NCI-H2196 (cell line): ENCODE data around the gene STIM1.
A peak's percentile ranks its signal among the peaks of the same experiment; 100 is the strongest.
"Not testable (repeated sequence)": the region's sequence is repeated elsewhere in the genome, so short reads cannot be mapped to it uniquely, and the experiment has no call there.

Source experiments
- DNase-seq: peaks from one replicate; lab custom pipeline; 2025; ENCODE audit not compliant: unreplicated experiment; lab: John Stamatoyannopoulos, UW

The STIM1 gene

DNA sequence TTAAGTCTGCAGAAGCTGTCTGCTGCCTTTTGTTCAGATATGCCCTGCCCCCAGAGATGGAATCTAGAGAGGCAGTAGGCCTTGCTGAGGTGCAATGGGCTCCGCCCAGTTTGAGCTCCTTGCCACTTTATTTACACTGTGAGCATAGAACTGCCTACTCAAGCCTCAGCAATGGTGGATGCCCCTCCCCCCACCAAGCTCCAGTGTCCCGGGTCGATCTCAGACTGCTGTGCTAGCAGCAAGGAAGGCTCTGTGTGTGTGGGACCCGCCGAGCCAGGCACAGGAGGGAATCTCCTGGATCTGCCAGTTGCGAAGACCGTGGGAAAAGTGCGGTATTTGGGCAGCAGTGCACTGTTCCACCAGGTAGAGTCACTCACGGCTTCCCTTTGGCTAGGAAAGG, 161.1 kb downstream of the STIM1 start:
- not testable (repeated sequence) for DNase-seq

DNA sequence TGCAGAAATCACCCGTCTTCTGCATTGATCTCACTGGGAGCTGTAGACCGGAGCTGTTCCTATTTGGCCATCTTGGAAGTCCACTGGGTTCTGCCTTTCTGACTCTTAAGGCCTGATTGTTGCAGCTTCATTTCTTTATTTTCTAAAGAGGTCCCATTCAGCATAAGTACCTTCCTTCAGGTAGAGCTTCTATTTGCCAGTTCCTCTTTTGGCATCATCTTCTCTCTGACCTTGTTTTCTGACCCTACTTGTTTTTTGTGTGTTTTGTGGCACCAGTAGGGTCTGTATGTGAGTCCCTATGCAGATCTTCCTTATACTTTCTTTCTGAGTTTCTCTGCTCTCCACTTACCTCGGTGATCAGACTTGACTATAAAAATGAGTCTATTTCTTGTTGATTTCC, 161.7 kb downstream of the STIM1 start:
- DNase-seq, result no peak

DNA sequence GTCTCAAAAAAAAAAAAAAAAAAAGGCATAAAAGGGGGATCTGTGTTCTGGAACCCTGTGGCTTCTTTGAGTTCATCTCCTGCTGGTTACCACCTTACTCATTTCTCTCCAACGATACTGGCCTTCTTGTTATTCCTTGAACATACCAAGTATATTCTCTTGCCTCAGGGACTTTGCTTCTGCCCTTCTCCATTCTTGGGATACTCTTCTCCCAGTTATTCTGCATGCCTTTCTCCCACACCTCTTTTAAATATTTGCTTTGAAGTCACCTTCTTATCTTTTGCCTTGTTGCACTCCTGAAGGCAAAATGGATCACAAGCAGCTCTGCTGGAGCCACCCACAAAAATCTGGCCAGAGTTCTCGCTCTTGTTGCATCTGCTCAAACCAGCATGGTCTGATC, 163.2 kb downstream of the STIM1 start:
- no peak for DNase-seq

DNA sequence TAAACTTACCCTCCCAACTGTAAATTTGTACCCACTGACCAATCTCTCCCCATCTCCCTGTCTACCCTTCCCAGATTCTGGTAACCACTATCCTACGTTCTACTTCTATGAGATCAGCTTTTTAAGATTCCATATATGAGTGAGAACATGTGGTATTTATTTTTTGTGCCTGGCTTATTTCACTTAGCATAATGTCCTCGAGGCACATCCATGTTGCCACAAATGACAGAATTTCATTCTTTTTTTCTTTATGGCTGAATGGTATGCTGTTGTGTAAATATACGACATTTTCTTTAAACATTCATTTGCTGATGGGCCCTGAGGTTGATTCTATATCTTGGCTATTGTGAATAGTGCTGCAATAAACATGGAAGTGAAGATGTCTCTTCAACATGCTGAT, 164.4 kb downstream of the STIM1 start:
- DNase-seq, result no peak

DNA sequence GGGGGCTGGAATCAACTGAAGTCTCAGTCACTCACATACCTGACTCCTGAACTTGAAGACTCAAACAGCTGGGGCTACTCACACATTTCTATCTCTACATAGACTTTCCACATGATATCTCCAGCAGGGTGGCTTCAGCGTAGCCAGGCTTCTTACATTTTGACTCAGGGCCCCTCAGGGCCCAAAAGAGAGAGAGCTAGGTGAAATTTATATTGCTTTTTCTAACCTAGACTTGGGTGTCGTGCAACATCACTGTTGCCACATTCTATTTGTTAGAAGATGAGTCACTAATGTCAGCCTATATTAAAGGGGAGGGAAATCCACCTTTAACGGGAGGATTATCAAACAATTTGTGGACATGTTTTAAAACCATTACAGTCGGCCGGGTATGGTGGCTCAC, 167.2 kb downstream of the STIM1 start:
- DNase-seq, result no peak

DNA sequence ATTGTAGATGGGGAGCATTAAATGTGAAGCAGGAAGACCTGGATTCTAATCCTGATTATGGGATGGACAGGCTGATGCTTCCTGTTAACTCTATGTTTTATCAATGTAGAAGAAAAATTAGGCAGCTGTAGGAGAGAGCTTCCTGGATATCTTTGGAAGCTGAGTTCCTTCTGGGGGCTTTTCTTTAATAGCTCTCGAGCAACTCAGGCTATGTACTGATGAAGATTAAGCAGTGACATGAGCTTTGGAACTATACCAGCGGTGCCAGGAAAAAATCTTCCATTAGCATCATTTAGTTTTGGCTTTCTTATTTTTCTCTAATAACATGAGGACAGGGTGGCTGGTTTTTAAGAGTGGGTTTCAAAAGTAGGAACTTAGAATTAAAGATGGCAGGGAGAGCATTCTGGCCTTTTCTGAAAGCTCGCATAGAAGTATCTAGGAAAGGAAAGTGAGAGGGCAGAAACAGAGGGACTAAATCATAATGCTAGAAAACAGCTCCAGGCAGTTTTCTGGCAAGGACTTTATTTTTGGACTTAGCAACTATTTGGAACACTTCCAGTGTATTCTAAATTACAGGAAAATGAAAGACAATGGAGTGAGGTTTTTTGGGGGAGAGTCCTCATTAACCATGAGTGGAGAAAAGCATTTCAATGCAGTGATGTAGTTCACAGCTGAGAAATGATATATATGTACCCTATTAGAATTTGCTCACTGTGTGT, 169.9 kb downstream of the STIM1 start:
- no peak for DNase-seq

DNA sequence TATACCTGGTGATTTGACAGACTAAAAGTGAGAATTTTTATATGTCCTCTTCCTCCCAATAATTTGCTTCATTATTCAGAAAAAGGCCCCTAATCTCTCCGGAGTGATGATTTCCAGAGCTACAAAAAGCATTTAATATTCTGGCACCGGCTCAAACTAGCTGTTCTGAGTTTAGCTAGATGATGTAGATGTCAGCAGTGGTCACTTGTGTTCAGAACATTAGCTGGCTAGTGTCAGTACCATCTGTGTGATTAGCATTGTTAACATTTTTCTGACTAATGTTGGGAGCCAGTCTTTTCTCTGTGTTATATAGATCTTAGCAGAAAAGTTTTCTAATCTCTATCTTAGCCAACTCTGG, 170.5 kb downstream of the STIM1 start:
- DNase-seq, result no peak

DNA sequence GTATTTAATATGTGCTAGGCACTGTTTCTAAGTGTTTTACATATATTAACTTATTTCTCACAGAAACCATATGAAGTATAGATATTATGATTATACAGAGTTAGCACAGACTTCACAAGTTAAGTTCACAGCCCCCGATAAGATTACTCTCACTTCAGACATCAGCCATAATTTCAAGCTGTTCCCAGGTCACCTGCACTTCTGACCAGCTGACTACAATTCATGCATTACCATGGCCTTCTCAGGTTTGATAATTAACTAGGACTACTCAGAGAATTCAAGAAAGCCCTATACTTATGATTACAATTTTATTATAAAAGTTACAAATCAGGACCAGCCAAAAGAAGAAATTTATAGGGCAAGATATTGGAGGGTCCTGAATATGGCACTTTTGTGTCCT, 170.9 kb downstream of the STIM1 start:
- no peak for DNase-seq

DNA sequence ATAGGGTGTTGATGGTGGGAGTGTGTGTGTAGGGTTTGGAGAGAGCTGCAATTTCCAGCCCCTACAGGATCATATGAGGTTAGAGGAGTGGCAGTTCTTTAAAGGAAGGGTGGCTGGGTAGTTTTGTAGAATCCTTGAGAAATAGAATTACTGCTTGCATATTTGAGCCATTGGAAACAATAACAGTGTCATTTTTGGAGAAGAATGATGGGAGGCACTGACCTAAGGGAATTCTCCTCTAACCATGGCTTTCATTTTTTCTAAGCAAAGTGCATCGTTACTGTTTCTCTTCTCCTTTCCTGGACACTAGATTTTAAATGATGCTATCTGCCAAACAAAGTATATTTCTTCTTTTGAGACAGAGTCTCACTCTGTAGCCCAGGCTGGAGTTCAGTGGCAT, 172.3 kb downstream of the STIM1 start:
- no peak for DNase-seq

DNA sequence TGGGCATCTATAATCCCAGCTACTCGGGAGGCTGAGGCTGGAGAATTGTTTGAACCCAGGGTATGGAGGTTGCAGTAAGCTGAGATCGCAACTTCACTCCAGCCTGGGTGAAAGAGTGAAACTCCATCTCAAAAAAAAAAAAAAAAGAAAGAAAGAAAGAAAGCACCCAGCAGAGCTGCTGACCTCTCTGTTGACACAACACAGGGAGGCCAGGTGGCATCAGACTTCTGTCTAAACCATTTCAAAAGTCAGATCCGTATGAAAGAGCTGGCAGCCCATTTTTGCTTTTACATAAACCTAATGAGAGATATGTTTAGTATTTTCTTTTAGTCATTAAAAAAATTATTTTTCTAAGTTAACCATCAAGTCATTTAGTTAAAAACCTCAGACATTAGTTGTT, 174.7 kb downstream of the STIM1 start:
- DNase-seq, result no peak

DNA sequence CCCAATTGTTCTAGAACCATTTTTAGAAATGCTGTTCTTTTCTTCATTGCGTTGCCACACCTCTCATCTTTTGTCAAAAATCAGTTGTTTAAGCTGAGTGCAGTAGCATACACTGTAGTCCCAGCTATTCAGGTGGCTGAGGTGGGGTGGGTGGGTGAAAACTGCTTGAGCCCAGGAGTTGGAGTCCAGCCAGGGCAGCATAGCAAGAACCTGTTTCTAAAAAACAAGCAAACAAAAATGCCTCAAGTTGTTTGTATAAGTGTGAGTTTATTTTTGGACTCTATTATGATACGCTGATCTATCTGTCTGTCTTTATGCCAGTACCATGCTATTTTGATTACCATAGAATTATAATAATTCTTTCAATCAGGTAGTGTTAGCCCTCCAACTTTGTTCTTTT, 176.6 kb downstream of the STIM1 start:
- DNase-seq, result no peak

DNA sequence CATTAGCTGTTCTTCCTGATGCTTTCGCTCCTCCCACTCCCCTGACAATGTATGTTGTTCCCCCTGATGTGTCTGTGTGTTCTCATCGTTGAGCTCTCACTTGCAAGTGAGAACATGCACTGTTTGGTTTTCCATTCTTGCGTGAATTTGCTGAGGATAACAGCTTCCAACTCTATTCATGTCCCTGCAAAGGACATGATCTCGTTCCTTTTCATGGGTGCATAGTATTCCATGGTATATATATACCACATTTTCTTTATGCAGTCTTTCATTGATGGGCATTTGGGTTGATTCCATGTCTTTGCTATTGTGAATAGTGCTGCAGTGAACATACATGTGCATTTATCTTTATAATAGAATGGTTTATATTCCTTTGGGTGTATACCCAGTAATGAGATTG, 180.5 kb downstream of the STIM1 start:
- DNase-seq, result no peak

DNA sequence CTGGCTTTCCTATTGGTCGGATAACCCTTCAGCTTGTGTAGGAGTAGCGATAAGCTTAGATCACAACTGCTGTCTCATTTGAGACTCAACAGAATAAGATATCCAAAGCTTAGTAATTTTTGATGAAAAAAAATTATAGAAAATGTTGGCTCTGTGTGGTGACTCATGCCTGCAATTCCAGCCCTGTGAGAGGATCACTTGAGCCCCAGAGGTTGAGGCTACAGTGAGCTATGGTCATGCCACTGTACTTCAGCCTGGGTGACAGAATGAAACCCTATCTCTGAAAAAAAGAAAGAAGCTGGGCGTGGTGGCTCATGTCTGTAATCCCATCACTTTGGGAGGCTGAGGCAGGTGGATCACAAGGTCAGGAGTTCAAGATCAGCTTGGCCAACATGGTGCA, 183.5 kb downstream of the STIM1 start:
- DNase-seq, result no peak

DNA sequence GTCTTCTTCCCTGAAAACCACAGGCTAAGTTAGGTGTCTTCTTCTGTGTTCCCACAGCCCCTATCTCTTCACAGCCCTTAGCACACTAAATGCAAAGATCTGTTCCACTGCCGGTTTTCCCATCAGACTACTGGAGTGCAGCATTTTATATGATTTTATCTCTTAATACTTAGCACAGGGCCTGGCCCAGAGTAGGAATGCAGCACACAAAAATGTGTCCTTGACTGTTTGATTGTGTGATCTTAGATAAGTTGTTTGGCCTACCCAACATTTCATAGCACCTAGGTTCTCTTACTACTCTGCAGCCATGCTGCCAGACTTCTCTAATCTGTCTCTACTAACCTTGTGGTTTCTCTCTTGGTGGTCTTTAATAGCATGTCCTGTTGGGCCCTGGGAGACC, 185.0 kb downstream of the STIM1 start:
- DNase-seq, result no peak

DNA sequence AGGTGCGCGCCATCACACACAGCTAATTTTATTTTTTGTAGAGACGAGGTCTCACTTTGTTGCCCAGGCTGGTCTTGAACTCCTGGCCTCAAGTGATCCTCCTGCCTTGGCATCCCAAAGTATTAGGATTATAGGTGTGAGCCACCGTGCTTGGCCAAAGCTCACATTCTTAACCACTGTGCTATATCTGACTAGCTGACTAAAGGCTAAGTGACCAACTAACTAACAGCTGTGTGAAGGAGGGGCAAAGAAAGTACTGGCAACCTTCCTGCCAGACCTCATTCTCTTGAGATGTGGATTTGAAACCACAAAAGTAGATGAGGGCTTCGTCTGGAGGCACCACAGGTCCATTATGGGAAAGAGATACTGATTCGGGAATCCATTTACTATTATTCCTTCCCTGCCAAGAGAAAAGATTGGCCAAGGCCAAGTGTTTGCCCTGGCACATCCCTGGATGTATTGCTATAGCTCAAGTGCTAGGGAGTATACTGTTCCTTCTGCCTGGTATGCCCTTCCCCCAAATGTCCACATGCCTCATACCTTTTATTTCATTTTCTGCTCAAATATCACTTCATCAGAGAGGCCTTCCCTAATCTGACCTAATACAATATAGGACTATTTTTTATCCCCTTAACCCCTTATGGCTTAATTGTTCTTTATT, 186.4 kb downstream of the STIM1 start:
- peak; percentile 29 for DNase-seq

DNA sequence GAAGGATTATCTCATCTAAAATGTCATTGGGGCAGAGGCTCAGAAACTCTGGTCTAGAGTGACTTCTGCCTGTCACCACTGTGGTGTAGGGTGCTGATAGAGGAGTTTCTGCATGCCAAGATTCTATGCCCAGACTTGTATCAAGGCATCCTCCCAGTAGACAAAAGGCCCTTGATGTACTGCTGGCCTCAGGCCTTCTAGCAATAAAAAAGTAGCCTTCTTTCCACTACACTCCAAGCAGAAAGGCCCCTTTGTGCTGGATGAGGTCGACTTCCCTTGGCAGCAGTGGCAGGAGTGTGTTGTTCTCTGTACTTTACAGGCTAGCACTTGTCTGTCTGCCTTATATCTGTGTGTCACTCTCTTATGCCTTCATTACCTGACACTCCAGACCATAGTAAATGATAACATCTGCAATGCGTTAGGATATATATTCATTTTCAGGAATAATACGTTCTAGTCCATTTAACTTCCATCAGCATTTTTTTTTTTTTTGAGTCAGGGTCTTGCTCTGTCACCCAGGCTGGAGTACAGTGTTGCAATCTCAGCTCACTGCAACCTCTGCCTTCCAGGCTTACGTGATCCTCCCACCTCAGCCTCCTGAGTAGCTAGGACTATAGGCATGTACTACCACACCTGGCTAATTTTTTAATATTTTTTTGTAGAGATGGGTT, 189.6 kb downstream of the STIM1 start:
- DNase-seq, result peak; percentile 56

DNA sequence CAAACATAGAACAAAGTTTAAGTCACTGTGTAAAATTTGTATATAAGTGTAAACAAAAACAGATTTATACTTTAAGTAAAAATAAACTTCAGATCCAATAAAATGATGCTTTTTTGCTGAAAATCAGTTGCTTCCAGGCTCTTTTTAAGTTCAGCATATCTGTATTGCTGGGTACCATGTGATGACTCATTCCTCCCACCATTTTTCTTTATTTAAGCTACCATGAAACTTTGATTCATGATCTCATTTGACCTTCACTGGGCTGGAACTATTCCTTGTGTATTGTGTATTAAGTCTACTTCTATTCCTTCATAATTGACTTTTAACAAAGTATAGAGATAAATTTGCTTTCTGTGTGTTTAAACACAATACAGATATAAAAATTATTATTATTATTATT, 192.9 kb downstream of the STIM1 start:
- DNase-seq, result no peak

DNA sequence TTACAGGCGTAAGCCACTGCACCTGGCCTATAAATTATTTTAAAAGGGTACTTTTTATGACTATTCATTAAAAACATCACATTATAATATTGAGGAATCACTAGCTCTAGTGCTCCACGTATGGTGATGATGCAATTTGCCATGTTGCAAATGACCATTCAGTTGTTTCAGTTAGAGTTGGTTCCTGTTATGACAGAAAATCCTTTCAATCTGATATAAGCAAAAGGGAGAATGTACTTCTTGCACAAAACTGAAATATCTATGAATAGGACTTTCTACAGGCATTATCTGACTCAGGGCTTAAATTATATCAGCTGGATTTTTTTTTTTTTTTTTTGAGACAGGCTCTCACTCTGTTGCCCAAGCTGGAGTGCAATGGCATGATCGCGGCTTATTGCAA, 193.5 kb downstream of the STIM1 start:
- no peak for DNase-seq

DNA sequence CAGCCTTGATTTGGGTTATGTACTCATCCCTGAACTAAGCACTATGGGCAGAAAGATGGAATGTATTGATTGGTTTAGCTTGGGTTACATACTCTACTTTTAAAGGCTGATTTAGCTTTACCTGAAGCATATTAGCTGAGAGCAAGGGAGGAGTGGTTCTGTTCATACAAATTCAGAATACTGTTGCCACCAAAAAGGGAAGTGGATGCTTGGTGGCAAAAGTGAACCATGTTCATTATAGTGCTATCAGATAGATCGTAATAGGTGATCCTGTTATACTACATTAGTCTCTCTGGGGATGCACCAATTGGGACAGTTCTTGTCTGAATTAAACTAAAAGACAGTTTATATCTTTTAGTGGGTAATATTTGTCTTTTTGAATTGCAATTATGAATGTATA, 194.7 kb downstream of the STIM1 start:
- no peak for DNase-seq

DNA sequence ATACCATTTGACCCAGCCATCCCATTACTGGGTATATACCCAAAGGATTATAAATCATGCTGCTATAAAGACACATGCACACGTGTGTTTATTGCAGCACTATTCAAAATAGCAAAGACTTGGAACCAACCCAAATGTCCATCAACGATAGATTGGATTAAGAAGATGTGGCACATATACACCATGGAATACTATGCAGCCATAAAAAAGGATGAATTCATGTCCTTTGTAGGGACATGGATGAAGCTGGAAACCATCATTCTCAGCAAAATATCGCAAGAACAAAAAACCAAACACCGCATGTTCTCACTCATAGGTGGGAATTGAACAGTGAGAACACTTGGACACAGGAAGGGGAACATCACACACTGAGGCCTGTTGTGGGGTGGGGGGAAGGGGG, 197.7 kb downstream of the STIM1 start:
- DNase-seq, result not testable (repeated sequence)

DNA sequence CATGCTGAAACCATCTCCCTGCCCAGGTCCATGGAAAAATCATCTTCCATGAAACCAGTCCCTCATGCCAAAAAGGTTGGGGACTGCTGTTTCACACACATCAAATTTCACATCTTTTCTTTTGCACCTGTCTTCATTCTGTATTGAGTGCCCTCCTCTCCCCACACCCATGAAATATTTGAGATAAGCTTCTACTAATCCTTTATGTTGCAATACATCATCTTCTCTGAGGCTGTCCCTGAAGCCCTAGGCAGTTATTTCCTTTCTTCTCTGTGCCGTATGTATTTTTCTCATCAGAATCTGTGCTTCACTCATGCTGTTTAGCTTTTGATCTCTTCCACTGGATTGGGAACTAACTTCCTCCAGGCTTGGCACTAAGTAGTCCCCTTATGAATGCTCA, 199.2 kb downstream of the STIM1 start:
- no peak for DNase-seq

DNA sequence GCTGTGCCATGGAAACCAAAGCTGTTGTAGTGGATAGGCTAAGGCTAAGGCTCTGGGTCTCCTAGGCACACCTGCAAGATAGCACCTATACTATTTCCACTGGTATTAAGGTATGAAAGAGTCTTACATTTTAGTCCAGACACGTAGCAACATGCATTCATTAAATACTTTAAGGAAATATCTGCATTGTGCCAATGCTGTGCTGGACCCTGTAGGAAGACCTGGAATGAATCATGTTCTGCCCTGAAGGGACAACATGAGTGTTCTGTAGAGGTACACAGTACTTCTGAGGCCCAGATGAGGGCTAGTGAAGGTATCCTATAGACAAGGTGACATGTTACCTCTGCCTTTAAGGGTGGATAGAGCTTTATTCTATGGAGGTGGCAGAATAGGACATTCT, 204.0 kb downstream of the STIM1 start:
- no peak for DNase-seq
